GM23338 (cell line): Measurements from ENCODE around the gene DOCK4. TPM values are rescaled to one million over a fixed set of nuclear protein-coding genes. Genes with fewer than 3 reads are reported as not detected.

ENCODE experiments used
- ATAC-seq: fragments of 200-7000 bp; cut with Tn5 transposase; 3 replicates; pipeline ENCODE4 v1.9.1; 2020
- DNase-seq: peaks from one replicate; pipeline ENCODE4 v3.0.0-alpha.2; 2015; ENCODE audit warnings: low spot score
- H2AFZ ChIP-seq: fragments of 200-600 bp; sonication (generic); 2 replicates; pipeline ENCODE4 v1.8.0; 2016; ENCODE audit warnings: antibody characterized with exemption, mild to moderate bottlenecking, moderate library complexity
- H3F3A ChIP-seq: fragments of 200-600 bp; sonication (generic); replicated peaks from 2 replicates; pipeline ENCODE4 v1.8.0; 2017; ENCODE audit warnings: antibody characterized with exemption, mixed run types, low read depth
- H3K27ac ChIP-seq: fragments of 200-600 bp; sonication (generic); 2 replicates; pipeline ENCODE4 v1.6.1; 2016; ENCODE audit warnings: low read depth
- H3K27me3 ChIP-seq: fragments of 200-600 bp; sonication (generic); 2 replicates; pipeline ENCODE4 v1.8.0; 2016; ENCODE audit warnings: mild to moderate bottlenecking, mixed run types, moderate library complexity; ENCODE audit not compliant: insufficient read depth
- H3K36me3 ChIP-seq: fragments of 200-600 bp; sonication (generic); 2 replicates; pipeline ENCODE4 v1.8.0; 2016; ENCODE audit warnings: mild to moderate bottlenecking; ENCODE audit not compliant: insufficient read depth
- H3K4me1 ChIP-seq: fragments of 200-600 bp; sonication (generic); 2 replicates; pipeline ENCODE4 v1.8.0; 2016; ENCODE audit warnings: mild to moderate bottlenecking, moderate library complexity; ENCODE audit not compliant: insufficient read depth
- H3K4me2 ChIP-seq: fragments of 200-600 bp; sonication (generic); 2 replicates; pipeline ENCODE4 v1.7.1; 2017; ENCODE audit warnings: mixed run types
- H3K4me3 ChIP-seq: fragments of 200-600 bp; sonication (generic); 2 replicates; pipeline ENCODE4 v1.6.1; 2016; ENCODE audit warnings: mixed run types
- H3K79me2 ChIP-seq: fragments of 200-600 bp; sonication (generic); replicated peaks from 2 replicates; pipeline ENCODE4 v1.8.0; 2017; ENCODE audit warnings: mild to moderate bottlenecking; ENCODE audit not compliant: insufficient read depth
- H3K9me2 ChIP-seq: fragments of 200-600 bp; sonication (generic); 2 replicates; pipeline ENCODE4 v1.8.0; 2017; ENCODE audit not compliant: insufficient read depth
- H4K20me1 ChIP-seq: fragments of 200-600 bp; sonication (generic); replicated peaks from 2 replicates; pipeline ENCODE4 v1.8.0; 2017; ENCODE audit warnings: mild to moderate bottlenecking; ENCODE audit not compliant: insufficient read depth
- H3K27ac Mint-ChIP-seq: 2 replicates; pipeline ENCODE4 v1.8.0; 2020; ENCODE audit warnings: inconsistent platforms, mild to moderate bottlenecking, moderate library complexity, mixed read lengths
- H3K27me3 Mint-ChIP-seq: 3 replicates; pipeline ENCODE4 v1.8.0; 2022; ENCODE audit warnings: low read depth, mild to moderate bottlenecking, moderate library complexity, mixed read lengths, inconsistent platforms; ENCODE audit not compliant: insufficient read depth, poor library complexity
- H3K36me3 Mint-ChIP-seq: 3 replicates; pipeline ENCODE4 v1.8.0; 2021; ENCODE audit warnings: low read depth, mild to moderate bottlenecking, inconsistent platforms, moderate library complexity, mixed read lengths
- H3K4me1 Mint-ChIP-seq: 3 replicates; pipeline ENCODE4 v1.8.0; 2020; ENCODE audit warnings: mild to moderate bottlenecking, inconsistent platforms, mixed read lengths
- H3K4me3 Mint-ChIP-seq: 3 replicates; pipeline ENCODE4 v1.8.0; 2021; ENCODE audit warnings: moderate library complexity, mild to moderate bottlenecking, inconsistent platforms, mixed read lengths
- H3K9me3 Mint-ChIP-seq: 3 replicates; pipeline ENCODE4 v1.8.0; 2020; ENCODE audit warnings: moderate library complexity, mild to moderate bottlenecking, inconsistent platforms, mixed read lengths
- CREB1 ChIP-seq: fragments of 250-450 bp; sonication (Bioruptor Pico); IDR thresholded peaks from 2 replicates; pipeline ENCODE4 v1.5.0; 2020; ENCODE audit warnings: low read depth, mild to moderate bottlenecking, moderate library complexity
- CTCF ChIP-seq, 2 experiments: fragments of 200-600 bp in 1 of 2; sonication (generic) in 1 of 2; conservative IDR thresholded peaks; 2 replicates each; pipeline versions ENCODE4 v1.5.1 to v1.6.1; 2016 to 2017; ENCODE audit warnings: antibody characterized with exemption in 2 of 2, low read depth in 2 of 2, mild to moderate bottlenecking in 2 of 2, moderate library complexity in 1 of 2
- EZH2 ChIP-seq: fragments of 200-600 bp; sonication (generic); IDR thresholded peaks from one replicate; pipeline ENCODE4 v1.8.0; 2017; ENCODE audit warnings: antibody characterized with exemption, mild to moderate bottlenecking, low read depth; ENCODE audit not compliant: unreplicated experiment
- EZH2phosphoT487 ChIP-seq: fragments of 200-600 bp; sonication (generic); IDR thresholded peaks from one replicate; pipeline ENCODE4 v1.8.1; 2018; ENCODE audit warnings: antibody characterized with exemption; ENCODE audit not compliant: unreplicated experiment
- JUNB ChIP-seq: IDR thresholded peaks from one replicate; pipeline ENCODE4 v1.6.1; 2016; ENCODE audit warnings: antibody characterized with exemption; ENCODE audit not compliant: unreplicated experiment
- POLR2AphosphoS5 ChIP-seq: IDR thresholded peaks from 2 replicates; pipeline ENCODE4 v1.6.1; 2016; ENCODE audit warnings: antibody characterized with exemption, low read depth
- STAT1 ChIP-seq: IDR thresholded peaks from one replicate; pipeline ENCODE4 v1.6.1; 2016; ENCODE audit warnings: antibody characterized with exemption; ENCODE audit not compliant: unreplicated experiment
- ZNF114 ChIP-seq: fragments of 250-450 bp; sonication (Bioruptor Pico); IDR thresholded peaks from 2 replicates; pipeline ENCODE4 v1.5.0; 2020; ENCODE audit warnings: mild to moderate bottlenecking, moderate library complexity
- ZNF331 ChIP-seq: fragments of 250-450 bp; sonication (Bioruptor Pico); IDR thresholded peaks from 2 replicates; pipeline ENCODE4 v1.5.0; 2020; ENCODE audit warnings: low read depth, mild to moderate bottlenecking, moderate library complexity
- polyA plus RNA-seq: library from polyadenylated mRNA; unstranded; fragments of >200 nt; fragmentation: Nextera tagmentation; extraction: Ambion mirVana; gene quantifications from 2 replicates; pipeline ENCODE4 v1.2.1, GENCODE V29; 2016
- total RNA-seq: library from RNA; depleted of rRNA; stranded (reverse); fragments of >200 nt; shearing (Covaris generic); gene quantifications from 2 replicates; pipeline ENCODE4 v1.2.3, GENCODE V29; 2014
- TF ChIP-seq, protein P1 (sequence below): IDR thresholded peaks from one replicate; pipeline ENCODE4 v1.6.1; 2018; ENCODE audit warnings: antibody characterized with exemption; ENCODE audit not compliant: unreplicated experiment

DOCK4 gene
- total and polyA plus RNA-seq, 2 experiments from 2014 or later: 6.3 to 33.8 TPM

GRCh38 chr7:112063974-112064373 lies 142.2 kb downstream of the DOCK4 start:
- no peaks in the 10 kb centered on the region for H3K27me3 ChIP-seq
- ATAC-seq: no peak

More at GRCh38 chr7:112063974-112064373, 142.2 kb downstream of the DOCK4 start:
- no peaks in the 10 kb centered on the region for H3K36me3 Mint-ChIP-seq
- no peaks in the 10 kb centered on the region; the same call in 1 of the 2 replicates for H3K4me1 ChIP-seq
- H3K4me2 ChIP-seq: no peak overlapping the region
- H3K36me3 ChIP-seq: no peaks in the 10 kb centered on the region
- H3K4me3 Mint-ChIP-seq: no peak overlapping the region
- no peaks in the 10 kb centered on the region for H4K20me1 ChIP-seq
- TF ChIP-seq CTCF (conservative IDR thresholded peaks at IDR 0.05; ENCODE audit: low read depth in 2 of 2) (no peak), CREB1 (CRISPR knock-in tag) (no peak), ZNF114 (CRISPR knock-in tag) (no peak), JUNB (no peak), EZH2phosphoT487 (no peak), EZH2 (no peak), ZNF331 (CRISPR knock-in tag) (no peak), STAT1 (no peak), POLR2AphosphoS5 (no peak)
- TF ChIP-seq, protein P1, sequence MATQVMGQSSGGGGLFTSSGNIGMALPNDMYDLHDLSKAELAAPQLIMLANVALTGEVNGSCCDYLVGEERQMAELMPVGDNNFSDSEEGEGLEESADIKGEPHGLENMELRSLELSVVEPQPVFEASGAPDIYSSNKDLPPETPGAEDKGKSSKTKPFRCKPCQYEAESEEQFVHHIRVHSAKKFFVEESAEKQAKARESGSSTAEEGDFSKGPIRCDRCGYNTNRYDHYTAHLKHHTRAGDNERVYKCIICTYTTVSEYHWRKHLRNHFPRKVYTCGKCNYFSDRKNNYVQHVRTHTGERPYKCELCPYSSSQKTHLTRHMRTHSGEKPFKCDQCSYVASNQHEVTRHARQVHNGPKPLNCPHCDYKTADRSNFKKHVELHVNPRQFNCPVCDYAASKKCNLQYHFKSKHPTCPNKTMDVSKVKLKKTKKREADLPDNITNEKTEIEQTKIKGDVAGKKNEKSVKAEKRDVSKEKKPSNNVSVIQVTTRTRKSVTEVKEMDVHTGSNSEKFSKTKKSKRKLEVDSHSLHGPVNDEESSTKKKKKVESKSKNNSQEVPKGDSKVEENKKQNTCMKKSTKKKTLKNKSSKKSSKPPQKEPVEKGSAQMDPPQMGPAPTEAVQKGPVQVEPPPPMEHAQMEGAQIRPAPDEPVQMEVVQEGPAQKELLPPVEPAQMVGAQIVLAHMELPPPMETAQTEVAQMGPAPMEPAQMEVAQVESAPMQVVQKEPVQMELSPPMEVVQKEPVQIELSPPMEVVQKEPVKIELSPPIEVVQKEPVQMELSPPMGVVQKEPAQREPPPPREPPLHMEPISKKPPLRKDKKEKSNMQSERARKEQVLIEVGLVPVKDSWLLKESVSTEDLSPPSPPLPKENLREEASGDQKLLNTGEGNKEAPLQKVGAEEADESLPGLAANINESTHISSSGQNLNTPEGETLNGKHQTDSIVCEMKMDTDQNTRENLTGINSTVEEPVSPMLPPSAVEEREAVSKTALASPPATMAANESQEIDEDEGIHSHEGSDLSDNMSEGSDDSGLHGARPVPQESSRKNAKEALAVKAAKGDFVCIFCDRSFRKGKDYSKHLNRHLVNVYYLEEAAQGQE: no peak
- DNase-seq: no peak
- no peaks in the 10 kb centered on the region for H3K27me3 Mint-ChIP-seq
- H3F3A ChIP-seq: no peaks in the 10 kb centered on the region
- peaks cover 22% of the 10 kb centered on the region; the same call in 1 of the 2 replicates for H3K79me2 ChIP-seq
- H3K9me2 ChIP-seq: peaks cover 5% of the 10 kb centered on the region
- no peak overlapping the region for H3K27ac ChIP-seq
- peaks cover 26% of the 10 kb centered on the region for H3K4me1 Mint-ChIP-seq
- H3K4me3 ChIP-seq: no peak overlapping the region
- no peak overlapping the region for H3K27ac Mint-ChIP-seq
- no peak overlapping the region for H2AFZ ChIP-seq
- no peaks in the 10 kb centered on the region for H3K9me3 Mint-ChIP-seq
